GM19468 (cell line): ENCODE data around the gene TBXAS1.

ENCODE experiments used
- ATAC-seq: cut with Tn5 transposase; IDR thresholded peaks from one replicate; pipeline ENCODE4 v1.9.1; 2021; ENCODE audit warnings: mild to moderate bottlenecking, moderate library complexity, moderate number of reproducible peaks; ENCODE audit not compliant: unreplicated experiment; ENCODE audit errors: extremely low read depth

The TBXAS1 gene

GRCh38 chr7:139991911-139992310 lies 162.8 kb downstream of the TBXAS1 start:
- ATAC-seq: no peak

- ATAC-seq: no peak
Measured at GRCh38 chr7:139992353-139993044, 163.4 kb downstream of the TBXAS1 start.

GRCh38 chr7:139993169-139993568 lies 164.1 kb downstream of the TBXAS1 start:
- no peak for ATAC-seq

- no peak for ATAC-seq
Measured at GRCh38 chr7:139993592-139993991, 164.5 kb downstream of the TBXAS1 start.

- no peak for ATAC-seq
Measured at GRCh38 chr7:139994356-139994755, 165.3 kb downstream of the TBXAS1 start.

- no peak for ATAC-seq
Measured at GRCh38 chr7:139995017-139995915, 166.2 kb downstream of the TBXAS1 start.

GRCh38 chr7:139998572-139998971 lies 169.5 kb downstream of the TBXAS1 start:
- no peak for ATAC-seq

- no peak for ATAC-seq
Measured at GRCh38 chr7:139999516-139999915, 170.5 kb downstream of the TBXAS1 start.

- ATAC-seq: no peak
Measured at GRCh38 chr7:140000666-140001268, 171.7 kb downstream of the TBXAS1 start.

GRCh38 chr7:140003913-140004382 lies 174.9 kb downstream of the TBXAS1 start:
- no peak for ATAC-seq

GRCh38 chr7:140004672-140005071 lies 175.6 kb downstream of the TBXAS1 start:
- no peak for ATAC-seq

GRCh38 chr7:140005341-140005740 lies 176.3 kb downstream of the TBXAS1 start:
- ATAC-seq: no peak

- no peak for ATAC-seq
Measured at GRCh38 chr7:140005754-140006503, 176.9 kb downstream of the TBXAS1 start.

GRCh38 chr7:140006600-140006999 lies 177.5 kb downstream of the TBXAS1 start:
- no peak for ATAC-seq

- ATAC-seq: no peak
Measured at GRCh38 chr7:140007051-140007690, 178.1 kb downstream of the TBXAS1 start.

- ATAC-seq: no peak
Measured at GRCh38 chr7:140008755-140009610, 179.9 kb downstream of the TBXAS1 start.

GRCh38 chr7:140009735-140010134 lies 180.7 kb downstream of the TBXAS1 start:
- no peak for ATAC-seq

GRCh38 chr7:140010194-140010895 lies 181.3 kb downstream of the TBXAS1 start:
- ATAC-seq: no peak
